ENCODE measurements around the gene ZNF627.

The ZNF627 gene

GRCh38 chr19:11639245-11639601 lies 41.9 kb downstream of the ZNF627 start:
- no peak for TF ChIP-seq CTCF (IDR thresholded peaks at IDR 0.05)

GRCh38 chr19:11639602-11640471 lies 42.6 kb downstream of the ZNF627 start:
- TF ChIP-seq CTCF (IDR thresholded peaks at IDR 0.05), result no peak

GRCh38 chr19:11641244-11641643 lies 44.0 kb downstream of the ZNF627 start:
- TF ChIP-seq CTCF (IDR thresholded peaks at IDR 0.05), result no peak

GRCh38 chr19:11642902-11643301 lies 45.6 kb downstream of the ZNF627 start:
- no peak for TF ChIP-seq CTCF (IDR thresholded peaks at IDR 0.05)

GRCh38 chr19:11649941-11650340 lies 52.7 kb downstream of the ZNF627 start:
- no peak for TF ChIP-seq CTCF (IDR thresholded peaks at IDR 0.05)

- TF ChIP-seq CTCF (IDR thresholded peaks at IDR 0.05), result no peak
These were observed 53.8 kb downstream of the ZNF627 start for GRCh38 chr19:11651062-11651461.

- TF ChIP-seq CTCF (IDR thresholded peaks at IDR 0.05), result no peak
These were observed 54.8 kb downstream of the ZNF627 start for GRCh38 chr19:11652056-11652455.

Measured in LNCAP (cell line).